ENCODE results near the gene ABHD18. TPM values are rescaled to one million over a fixed set of nuclear protein-coding genes. Genes with fewer than 3 reads are reported as not detected.
"Not testable (repeated sequence)": the region's sequence is repeated elsewhere in the genome, so short reads cannot be mapped to it uniquely, and the experiment has no call there.

Gene ABHD18
- total and polyA plus RNA-seq, 8 donors, result 3.1 to 27.2 (median 11.2) TPM

DNA sequence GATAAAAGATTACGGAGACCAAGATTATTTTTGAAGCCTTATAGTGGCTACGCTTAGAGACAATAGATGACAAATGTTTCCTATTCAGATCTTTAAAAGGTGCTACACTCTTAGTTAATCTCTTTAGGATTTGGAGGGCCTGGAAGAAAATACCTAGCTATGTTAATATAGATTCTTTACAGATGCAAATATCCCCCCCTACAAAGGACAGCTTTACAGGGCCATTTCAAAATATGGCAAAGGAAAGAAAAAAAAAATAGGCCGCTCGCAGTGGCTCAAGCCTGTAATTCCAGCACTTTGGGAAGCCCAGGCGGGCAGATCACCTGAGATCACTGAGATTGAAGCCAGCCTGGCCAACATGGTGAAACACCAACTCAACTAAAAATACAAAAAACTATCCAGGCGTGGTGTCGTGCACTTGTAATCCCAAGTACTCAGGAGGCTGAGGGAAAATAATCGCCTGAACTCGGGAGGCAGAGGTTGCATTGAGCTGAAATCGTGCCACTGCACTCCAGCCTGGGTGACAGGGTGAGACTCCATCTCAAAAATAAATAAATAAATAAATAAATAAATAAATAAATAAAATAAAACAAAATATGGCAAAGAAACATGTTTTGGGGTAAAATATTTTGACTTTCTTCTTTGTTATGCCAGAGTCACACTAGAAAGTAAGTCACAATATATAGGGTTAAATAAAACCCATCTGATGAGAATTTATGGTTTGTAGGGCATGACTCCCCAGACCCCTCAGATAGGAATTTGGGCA lies 90.4 kb downstream of the ABHD18 start:
- DNase-seq, result peak in 1 of 2 donors; percentile 7
- 91 to 97% (median 94%) methylated on average over 10 of the region's 10 CpGs for WGBS, 5 donors
- H3K9me3 ChIP-seq; H3K4me3 ChIP-seq; H3K27ac ChIP-seq; intact Hi-C loops (cut with DNase I; ENCODE audit: low total_unique reads); H3K27me3 ChIP-seq; H3K4me1 ChIP-seq; H3K36me3 ChIP-seq: not testable (repeated sequence)

- Histone ChIP-seq H3K4me3 (no peak overlapping the region), H3K27ac (no peak overlapping the region), H3K4me1 (peaks cover 0 to 9% (median 3%) of the 10 kb centered on the region in 4 donors), H3K36me3 (no peaks in the 10 kb centered on the region), H3K27me3 (no peaks in the 10 kb centered on the region), H3K9me3 (no peaks in the 10 kb centered on the region)
- no peak for DNase-seq
- intact Hi-C loops (cut with DNase I; ENCODE audit: low total_unique reads), result no loop called here
- TF ChIP-seq POLR2AphosphoS5 (IDR thresholded peaks at IDR 0.05), result no peak
- no peak for TF ChIP-seq POLR2A (IDR thresholded peaks at IDR 0.05)
- no peak for TF ChIP-seq EP300 (IDR thresholded peaks at IDR 0.05)
- TF ChIP-seq, protein P1, sequence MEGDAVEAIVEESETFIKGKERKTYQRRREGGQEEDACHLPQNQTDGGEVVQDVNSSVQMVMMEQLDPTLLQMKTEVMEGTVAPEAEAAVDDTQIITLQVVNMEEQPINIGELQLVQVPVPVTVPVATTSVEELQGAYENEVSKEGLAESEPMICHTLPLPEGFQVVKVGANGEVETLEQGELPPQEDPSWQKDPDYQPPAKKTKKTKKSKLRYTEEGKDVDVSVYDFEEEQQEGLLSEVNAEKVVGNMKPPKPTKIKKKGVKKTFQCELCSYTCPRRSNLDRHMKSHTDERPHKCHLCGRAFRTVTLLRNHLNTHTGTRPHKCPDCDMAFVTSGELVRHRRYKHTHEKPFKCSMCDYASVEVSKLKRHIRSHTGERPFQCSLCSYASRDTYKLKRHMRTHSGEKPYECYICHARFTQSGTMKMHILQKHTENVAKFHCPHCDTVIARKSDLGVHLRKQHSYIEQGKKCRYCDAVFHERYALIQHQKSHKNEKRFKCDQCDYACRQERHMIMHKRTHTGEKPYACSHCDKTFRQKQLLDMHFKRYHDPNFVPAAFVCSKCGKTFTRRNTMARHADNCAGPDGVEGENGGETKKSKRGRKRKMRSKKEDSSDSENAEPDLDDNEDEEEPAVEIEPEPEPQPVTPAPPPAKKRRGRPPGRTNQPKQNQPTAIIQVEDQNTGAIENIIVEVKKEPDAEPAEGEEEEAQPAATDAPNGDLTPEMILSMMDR (IDR thresholded peaks at IDR 0.05), result no peak
These were observed 91.2 kb downstream of the ABHD18 start for GRCh38 chr4:128056396-128056795.

DNA sequence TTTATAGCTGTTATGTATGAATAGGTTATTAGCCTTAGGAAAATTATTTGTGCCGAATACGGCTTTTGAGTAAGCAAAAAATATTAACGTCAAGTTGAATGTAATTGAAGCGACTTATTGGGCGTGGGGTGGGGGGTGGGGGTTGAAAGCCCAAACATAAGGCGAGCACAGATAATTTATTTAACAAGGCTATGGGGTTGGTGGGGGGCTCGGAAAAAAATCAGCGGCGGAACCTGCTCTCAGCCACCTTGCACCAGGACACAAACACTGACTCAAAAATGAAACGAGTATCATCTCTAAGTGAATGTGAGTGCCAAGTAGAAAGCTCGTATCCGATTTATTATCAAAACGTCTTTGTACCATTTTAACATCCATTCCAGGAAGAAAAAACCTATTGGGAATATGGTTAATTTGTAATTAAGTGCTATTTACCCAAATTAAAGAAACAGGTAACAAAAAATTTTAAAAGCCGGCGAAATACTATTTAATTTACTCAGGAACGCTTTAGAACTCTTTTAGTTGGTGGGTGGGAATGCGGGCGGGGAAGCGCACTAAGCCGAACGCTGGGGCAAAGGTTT lies 95.0 kb downstream of the ABHD18 start:
- no peaks in the 10 kb centered on the region for H3K27me3 ChIP-seq
- H3K9me3 ChIP-seq, result no peaks in the 10 kb centered on the region
- H3K4me1 ChIP-seq, result peaks cover 6 to 33% (median 22%) of the 10 kb centered on the region in 4 donors
- peak overlapping the region; percentile 91 to 98 (median 96) for H3K27ac ChIP-seq
- peak in 1 of 2 donors; percentile 48 for DNase-seq
- intact Hi-C loops (cut with DNase I; ENCODE audit: low total_unique reads), result loop anchor here (10.0 kb wide), 1 partner anchor 95 kb away; the partner anchor contains the start of genes ABHD18 and MFSD8
- H3K36me3 ChIP-seq, result no peaks in the 10 kb centered on the region
- WGBS, 5 donors, result 11 to 18% (median 13%) methylated on average over 21 of the region's 21 CpGs
- peak overlapping the region; percentile 80 to 88 (median 84) for H3K4me3 ChIP-seq
- TF ChIP-seq POLR2A (IDR thresholded peaks at IDR 0.05) (no peak), EP300 (IDR thresholded peaks at IDR 0.05) (no peak), POLR2AphosphoS5 (IDR thresholded peaks at IDR 0.05) (no peak)
- TF ChIP-seq, protein P1 (IDR thresholded peaks at IDR 0.05), result no peak

GRCh38 chr4:128060699-128061565 lies 95.7 kb downstream of the ABHD18 start, which contains the start of gene LARP1B:
Gene LARP1B (plus strand): TSS chr4:128061312. CDS start chr4:128074952, 13,640 bp downstream.
- DNase-seq, result peak; percentile 97 to 99
- no peaks in the 10 kb centered on the region for H3K9me3 ChIP-seq
- H3K27me3 ChIP-seq, result no peaks in the 10 kb centered on the region
- 0 to 1% (median 1%) methylated on average over 18 to 112 of the region's 112 CpGs for WGBS, 5 donors
- intact Hi-C loops (cut with DNase I; ENCODE audit: low total_unique reads), result loop anchor here (10.0 kb wide), 1 partner anchor 96 kb away; the partner anchor contains the start of genes ABHD18 and MFSD8
- peak within 1 kb of the TSS; percentile 80 to 88 (median 84) for H3K4me3 ChIP-seq
- H3K4me1 ChIP-seq, result peaks cover 6 to 33% (median 22%) of the 10 kb centered on the region in 4 donors
- TF ChIP-seq, protein P1 (IDR thresholded peaks at IDR 0.05), result no peak
- TF ChIP-seq EP300 (IDR thresholded peaks at IDR 0.05), result no peak
- peak in 2 of 4 donors; percentile 21 to 77 for TF ChIP-seq POLR2A (IDR thresholded peaks at IDR 0.05)
- peak; percentile 85 to 95 (median 94) for TF ChIP-seq POLR2AphosphoS5 (IDR thresholded peaks at IDR 0.05)
- H3K36me3 ChIP-seq, result no peaks in the 10 kb centered on the region
- H3K27ac ChIP-seq, result peak within 1 kb of the TSS; percentile 91 to 98 (median 96)

All from stomach (tissue), 9 donors.